Stimulated activated CD4-positive, alpha-beta T cell treated with anti-CD3 and anti-CD28 coated beads, Interleukin-4, amount 100 ng/mL, for 1 hour (primary cell): ENCODE results near the gene PRKG1.
A peak's percentile ranks its signal among the peaks of the same experiment; 100 is the strongest.
"Not testable (repeated sequence)": the region's sequence is repeated elsewhere in the genome, so short reads cannot be mapped to it uniquely, and the experiment has no call there.

Source experiments
- DNase-seq: peaks from one replicate; pipeline ENCODE4 v3.0.0-alpha.2; 2020

Gene PRKG1

GRCh38 chr10:51342381-51342780 lies 268.1 kb downstream of the PRKG1 start:
- DNase-seq = no peak

GRCh38 chr10:51343391-51343790 lies 269.1 kb downstream of the PRKG1 start:
- no peak for DNase-seq

GRCh38 chr10:51344371-51344770 lies 270.1 kb downstream of the PRKG1 start:
- no peak for DNase-seq

GRCh38 chr10:51348622-51349021 lies 274.3 kb downstream of the PRKG1 start:
- DNase-seq = no peak

GRCh38 chr10:51357170-51357569 lies 282.9 kb downstream of the PRKG1 start:
- DNase-seq = no peak

GRCh38 chr10:51358227-51358626 lies 283.9 kb downstream of the PRKG1 start:
- DNase-seq = no peak

GRCh38 chr10:51363415-51363814 lies 289.1 kb downstream of the PRKG1 start:
- no peak for DNase-seq

GRCh38 chr10:51364674-51365073 lies 290.4 kb downstream of the PRKG1 start:
- no peak for DNase-seq

- no peak for DNase-seq
These were observed 291.8 kb downstream of the PRKG1 start for GRCh38 chr10:51366044-51366443.

GRCh38 chr10:51367127-51367526 lies 292.8 kb downstream of the PRKG1 start:
- DNase-seq = no peak

- no peak for DNase-seq
These were observed 293.4 kb downstream of the PRKG1 start for GRCh38 chr10:51367694-51368093.

GRCh38 chr10:51368943-51369342 lies 294.7 kb downstream of the PRKG1 start:
- DNase-seq = no peak

- no peak for DNase-seq
These were observed 295.6 kb downstream of the PRKG1 start for GRCh38 chr10:51369903-51370302.

GRCh38 chr10:51371743-51372142 lies 297.5 kb downstream of the PRKG1 start:
- DNase-seq = no peak

GRCh38 chr10:51375790-51376189 lies 301.5 kb downstream of the PRKG1 start:
- no peak for DNase-seq

- DNase-seq = no peak
These were observed 303.0 kb downstream of the PRKG1 start for GRCh38 chr10:51377070-51377931.

GRCh38 chr10:51377932-51378599 lies 303.8 kb downstream of the PRKG1 start:
- no peak for DNase-seq

GRCh38 chr10:51382181-51382580 lies 307.9 kb downstream of the PRKG1 start:
- DNase-seq = no peak

GRCh38 chr10:51384971-51385370 lies 310.7 kb downstream of the PRKG1 start:
- DNase-seq = no peak

GRCh38 chr10:51386248-51386885 lies 312.1 kb downstream of the PRKG1 start:
- DNase-seq = no peak

- peak; percentile 25 for DNase-seq
These were observed 315.4 kb downstream of the PRKG1 start for GRCh38 chr10:51389415-51390321.

- DNase-seq = not testable (repeated sequence)
These were observed 318.7 kb downstream of the PRKG1 start for GRCh38 chr10:51393006-51393405.

- DNase-seq = no peak
These were observed 319.8 kb downstream of the PRKG1 start for GRCh38 chr10:51394039-51394438.
